Measurements from ENCODE around the gene COL4A1.

The COL4A1 gene

DNA sequence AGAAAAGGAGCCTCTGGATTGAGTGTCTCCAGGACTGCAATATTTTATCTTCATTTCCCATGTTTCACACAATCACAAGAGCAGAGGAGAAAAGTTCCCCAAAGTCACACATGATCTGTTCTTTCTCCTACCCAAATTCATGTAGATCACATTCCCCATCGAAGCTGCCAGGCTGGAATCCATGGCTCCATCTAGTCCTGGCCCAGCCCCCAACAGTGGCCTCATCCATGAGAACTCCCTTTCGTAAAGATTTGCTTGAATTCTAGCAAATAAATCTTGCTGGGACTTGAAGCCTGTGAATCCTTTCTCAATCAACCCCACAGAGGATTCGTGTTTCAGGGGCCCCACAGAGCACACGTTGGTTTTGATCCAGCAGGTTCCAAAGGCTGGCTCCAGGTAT is 109.5 kb downstream of the COL4A1 start:
- TF ChIP-seq ZNF274 (IDR thresholded peaks at IDR 0.05; ENCODE audit: low read depth, low read length) (no peak), YY1 (IDR thresholded peaks at IDR 0.05; ENCODE audit: insufficient read depth, insufficient read length) (no peak), SUZ12 (IDR thresholded peaks at IDR 0.05; ENCODE audit: extremely low read depth, insufficient read depth, insufficient read length) (no peak)
- no peak overlapping the region for H3K9ac ChIP-seq (ENCODE audit: insufficient read length, low read depth)
- no peaks in the 10 kb centered on the region for H3K27me3 ChIP-seq (ENCODE audit: insufficient read depth, insufficient read length)
- DNase-seq (ENCODE audit: low read depth, low spot score) = no peak
- H3K4me3 ChIP-seq (ENCODE audit: insufficient read length, low read depth) = no peak overlapping the region
- H3K36me3 ChIP-seq (ENCODE audit: insufficient read depth, insufficient read length, low read length) = peaks cover 64% of the 10 kb centered on the region
- no peaks in the 10 kb centered on the region for H3K4me1 ChIP-seq (ENCODE audit: insufficient read depth, insufficient read length)
- no peaks in the 10 kb centered on the region for H3K9me3 ChIP-seq (ENCODE audit: insufficient read depth, low read length)

DNA sequence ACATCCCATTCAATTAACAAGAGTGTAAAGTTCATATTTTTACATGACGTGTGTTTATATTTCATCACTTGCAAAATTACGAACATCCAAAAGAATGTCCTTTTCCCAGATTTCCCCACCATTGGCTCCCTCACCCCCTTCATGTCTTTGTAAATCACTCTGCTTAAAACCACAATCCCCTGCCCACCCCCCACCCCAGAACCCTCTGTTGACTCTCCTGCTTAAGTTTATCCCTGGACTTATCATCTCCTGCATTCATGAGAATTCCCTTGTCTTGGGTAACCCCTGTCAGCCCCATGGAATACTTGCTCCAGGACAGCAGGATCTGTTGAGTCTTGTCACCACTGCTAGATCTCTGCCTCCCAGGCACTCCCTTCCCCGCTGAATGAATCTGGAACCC is 109.9 kb downstream of the COL4A1 start:
- H3K27me3 ChIP-seq (ENCODE audit: insufficient read depth, insufficient read length) = no peaks in the 10 kb centered on the region
- no peaks in the 10 kb centered on the region for H3K4me1 ChIP-seq (ENCODE audit: insufficient read depth, insufficient read length)
- no peak for DNase-seq (ENCODE audit: low read depth, low spot score)
- no peak overlapping the region for H3K9ac ChIP-seq (ENCODE audit: insufficient read length, low read depth)
- H3K4me3 ChIP-seq (ENCODE audit: insufficient read length, low read depth) = no peak overlapping the region
- peaks cover 66% of the 10 kb centered on the region for H3K36me3 ChIP-seq (ENCODE audit: insufficient read depth, insufficient read length, low read length)
- no peak for TF ChIP-seq ZNF274 (IDR thresholded peaks at IDR 0.05; ENCODE audit: low read depth, low read length)
- TF ChIP-seq YY1 (IDR thresholded peaks at IDR 0.05; ENCODE audit: insufficient read depth, insufficient read length) = no peak
- no peak for TF ChIP-seq SUZ12 (IDR thresholded peaks at IDR 0.05; ENCODE audit: extremely low read depth, insufficient read depth, insufficient read length)
- no peaks in the 10 kb centered on the region for H3K9me3 ChIP-seq (ENCODE audit: insufficient read depth, low read length)

GRCh38 chr13:110195547-110196485 is 111.1 kb downstream of the COL4A1 start:
- TF ChIP-seq SUZ12 (IDR thresholded peaks at IDR 0.05; ENCODE audit: extremely low read depth, insufficient read depth, insufficient read length) = no peak
- no peak for TF ChIP-seq ZNF274 (IDR thresholded peaks at IDR 0.05; ENCODE audit: low read depth, low read length)
- no peak for TF ChIP-seq YY1 (IDR thresholded peaks at IDR 0.05; ENCODE audit: insufficient read depth, insufficient read length)
- no peak overlapping the region for H3K9ac ChIP-seq (ENCODE audit: insufficient read length, low read depth)
- H3K4me3 ChIP-seq (ENCODE audit: insufficient read length, low read depth) = no peak overlapping the region
- H3K27me3 ChIP-seq (ENCODE audit: insufficient read depth, insufficient read length) = no peaks in the 10 kb centered on the region
- peaks cover 73% of the 10 kb centered on the region for H3K36me3 ChIP-seq (ENCODE audit: insufficient read depth, insufficient read length, low read length)
- no peak for DNase-seq (ENCODE audit: low read depth, low spot score)
- no peaks in the 10 kb centered on the region for H3K9me3 ChIP-seq (ENCODE audit: insufficient read depth, low read length)
- no peaks in the 10 kb centered on the region for H3K4me1 ChIP-seq (ENCODE audit: insufficient read depth, insufficient read length)

DNA sequence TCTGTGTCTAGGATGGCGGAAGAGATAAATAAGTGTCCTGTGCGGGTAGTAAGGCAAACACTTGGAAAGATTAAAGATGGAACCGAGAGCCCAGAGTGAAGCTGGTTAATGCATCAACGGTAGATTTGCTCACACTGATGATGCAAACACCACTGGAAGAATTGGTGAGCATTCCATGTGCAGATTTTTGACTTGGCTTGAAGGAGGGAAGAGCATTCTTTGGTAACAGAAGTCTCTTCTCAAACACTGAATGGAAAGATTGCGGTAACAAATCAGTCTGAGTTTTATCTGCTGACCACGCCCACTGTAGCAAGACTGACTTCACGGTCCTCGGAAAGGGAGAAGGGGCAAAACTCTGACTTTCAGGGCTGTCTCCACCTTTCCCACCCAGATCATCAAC is 112.5 kb downstream of the COL4A1 start:
- Histone ChIP-seq H3K36me3 (ENCODE audit: insufficient read depth, insufficient read length, low read length) (peaks cover 70% of the 10 kb centered on the region), H3K4me3 (ENCODE audit: insufficient read length, low read depth) (no peak overlapping the region), H3K9me3 (ENCODE audit: insufficient read depth, low read length) (no peaks in the 10 kb centered on the region), H3K27me3 (ENCODE audit: insufficient read depth, insufficient read length) (no peaks in the 10 kb centered on the region), H3K4me1 (ENCODE audit: insufficient read depth, insufficient read length) (no peaks in the 10 kb centered on the region), H3K9ac (ENCODE audit: insufficient read length, low read depth) (no peak overlapping the region)
- DNase-seq (ENCODE audit: low read depth, low spot score) = no peak
- TF ChIP-seq YY1 (IDR thresholded peaks at IDR 0.05; ENCODE audit: insufficient read depth, insufficient read length) = no peak
- TF ChIP-seq ZNF274 (IDR thresholded peaks at IDR 0.05; ENCODE audit: low read depth, low read length) = no peak
- TF ChIP-seq SUZ12 (IDR thresholded peaks at IDR 0.05; ENCODE audit: extremely low read depth, insufficient read depth, insufficient read length) = no peak

- peaks cover 67% of the 10 kb centered on the region for H3K36me3 ChIP-seq (ENCODE audit: insufficient read depth, insufficient read length, low read length)
- H3K4me1 ChIP-seq (ENCODE audit: insufficient read depth, insufficient read length) = no peaks in the 10 kb centered on the region
- H3K9me3 ChIP-seq (ENCODE audit: insufficient read depth, low read length) = no peaks in the 10 kb centered on the region
- no peak overlapping the region for H3K9ac ChIP-seq (ENCODE audit: insufficient read length, low read depth)
- TF ChIP-seq ZNF274 (IDR thresholded peaks at IDR 0.05; ENCODE audit: low read depth, low read length) (no peak), SUZ12 (IDR thresholded peaks at IDR 0.05; ENCODE audit: extremely low read depth, insufficient read depth, insufficient read length) (no peak), YY1 (IDR thresholded peaks at IDR 0.05; ENCODE audit: insufficient read depth, insufficient read length) (no peak)
- H3K4me3 ChIP-seq (ENCODE audit: insufficient read length, low read depth) = no peak overlapping the region
- no peaks in the 10 kb centered on the region for H3K27me3 ChIP-seq (ENCODE audit: insufficient read depth, insufficient read length)
- no peak for DNase-seq (ENCODE audit: low read depth, low spot score)
Measured at GRCh38 chr13:110193491-110193890, 113.5 kb downstream of the COL4A1 start.

DNA sequence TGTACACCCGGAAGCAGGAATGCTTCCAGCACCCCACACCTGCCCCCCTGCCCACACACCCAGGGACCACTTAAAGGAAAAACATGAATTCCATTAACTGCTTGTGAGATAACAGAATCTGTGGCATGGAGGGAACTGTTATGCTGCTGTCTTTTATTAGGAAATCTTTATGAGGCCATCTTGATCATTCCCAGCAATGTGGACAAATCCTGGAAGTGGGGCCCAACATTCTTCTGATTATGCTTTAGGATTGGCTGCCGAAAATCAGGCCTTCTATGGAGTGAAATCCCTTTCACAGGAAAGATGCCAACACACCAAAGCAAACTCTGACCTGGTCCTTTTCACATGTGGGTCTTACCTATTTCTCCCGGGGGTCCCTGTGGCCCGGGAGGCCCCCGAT is 114.5 kb downstream of the COL4A1 start:
- no peaks in the 10 kb centered on the region for H3K27me3 ChIP-seq (ENCODE audit: insufficient read depth, insufficient read length)

DNA sequence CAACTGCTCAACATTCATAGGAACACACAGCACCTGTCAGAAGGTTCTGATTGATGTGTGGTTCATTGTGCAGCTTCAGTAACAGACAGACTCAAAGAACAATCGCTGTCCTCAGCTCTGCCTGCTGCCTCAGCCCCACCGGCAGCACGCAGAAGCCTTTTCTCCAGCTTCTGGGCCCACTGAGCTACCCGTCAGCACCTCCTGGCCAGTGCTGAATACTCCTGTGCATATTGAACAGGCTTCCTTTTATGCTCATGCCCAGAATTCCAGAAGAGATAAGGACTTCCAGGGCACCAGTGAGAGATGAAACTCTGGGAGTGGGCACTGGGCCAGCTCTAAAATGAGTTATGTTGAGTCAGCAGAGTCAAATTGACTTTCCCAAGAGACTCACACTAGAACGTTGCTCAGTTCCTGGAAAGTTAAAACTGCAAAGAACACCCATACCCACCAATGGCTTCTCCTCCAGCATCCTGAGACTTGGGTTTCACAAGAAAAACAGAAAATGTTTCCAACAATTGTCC is 119.3 kb downstream of the COL4A1 start:
- Histone ChIP-seq H3K4me1 (ENCODE audit: insufficient read depth, insufficient read length) (no peaks in the 10 kb centered on the region), H3K9me3 (ENCODE audit: insufficient read depth, low read length) (no peaks in the 10 kb centered on the region), H3K9ac (ENCODE audit: insufficient read length, low read depth) (no peak overlapping the region), H3K27me3 (ENCODE audit: insufficient read depth, insufficient read length) (no peaks in the 10 kb centered on the region), H3K4me3 (ENCODE audit: insufficient read length, low read depth) (no peak overlapping the region), H3K36me3 (ENCODE audit: insufficient read depth, insufficient read length, low read length) (peaks cover 65% of the 10 kb centered on the region)
- DNase-seq (ENCODE audit: low read depth, low spot score) = no peak
- no peak for TF ChIP-seq ZNF274 (IDR thresholded peaks at IDR 0.05; ENCODE audit: low read depth, low read length)

More for the DNA sequence above, 114.5 kb downstream of the COL4A1 start:
- Histone ChIP-seq H3K9ac (ENCODE audit: insufficient read length, low read depth) (no peak overlapping the region), H3K4me1 (ENCODE audit: insufficient read depth, insufficient read length) (no peaks in the 10 kb centered on the region), H3K36me3 (ENCODE audit: insufficient read depth, insufficient read length, low read length) (peaks cover 62% of the 10 kb centered on the region), H3K9me3 (ENCODE audit: insufficient read depth, low read length) (no peaks in the 10 kb centered on the region), H3K4me3 (ENCODE audit: insufficient read length, low read depth) (no peak overlapping the region)
- no peak for DNase-seq (ENCODE audit: low read depth, low spot score)
- no peak for TF ChIP-seq SUZ12 (IDR thresholded peaks at IDR 0.05; ENCODE audit: extremely low read depth, insufficient read depth, insufficient read length)
- no peak for TF ChIP-seq ZNF274 (IDR thresholded peaks at IDR 0.05; ENCODE audit: low read depth, low read length)
- no peak for TF ChIP-seq YY1 (IDR thresholded peaks at IDR 0.05; ENCODE audit: insufficient read depth, insufficient read length)
